T-helper 9 cell (primary cell): ENCODE measurements around the gene ARGLU1.

Source experiments
- DNase-seq: peaks from one replicate; pipeline ENCODE4 v3.0.0-alpha.2; 2020

ARGLU1 gene

DNA sequence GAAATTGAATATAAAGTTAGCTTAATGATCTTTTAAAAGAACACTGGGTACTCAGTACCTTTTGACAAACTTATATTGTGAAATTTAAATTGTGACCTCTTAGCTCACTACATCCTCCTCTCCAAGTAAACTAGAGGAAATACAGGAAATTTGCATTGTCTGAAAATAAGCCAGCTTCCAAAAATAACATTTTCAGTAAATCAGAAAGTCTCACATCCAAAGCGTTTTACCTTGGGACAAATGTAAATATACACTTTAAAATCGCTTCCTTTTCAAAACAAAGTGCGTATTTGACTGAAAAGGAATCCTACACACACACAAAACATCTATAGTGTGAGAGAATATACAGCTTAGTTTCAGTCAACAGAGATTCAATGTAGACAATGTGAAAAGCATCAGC, 30.4 kb downstream of the ARGLU1 start:
- DNase-seq, result no peak

DNA sequence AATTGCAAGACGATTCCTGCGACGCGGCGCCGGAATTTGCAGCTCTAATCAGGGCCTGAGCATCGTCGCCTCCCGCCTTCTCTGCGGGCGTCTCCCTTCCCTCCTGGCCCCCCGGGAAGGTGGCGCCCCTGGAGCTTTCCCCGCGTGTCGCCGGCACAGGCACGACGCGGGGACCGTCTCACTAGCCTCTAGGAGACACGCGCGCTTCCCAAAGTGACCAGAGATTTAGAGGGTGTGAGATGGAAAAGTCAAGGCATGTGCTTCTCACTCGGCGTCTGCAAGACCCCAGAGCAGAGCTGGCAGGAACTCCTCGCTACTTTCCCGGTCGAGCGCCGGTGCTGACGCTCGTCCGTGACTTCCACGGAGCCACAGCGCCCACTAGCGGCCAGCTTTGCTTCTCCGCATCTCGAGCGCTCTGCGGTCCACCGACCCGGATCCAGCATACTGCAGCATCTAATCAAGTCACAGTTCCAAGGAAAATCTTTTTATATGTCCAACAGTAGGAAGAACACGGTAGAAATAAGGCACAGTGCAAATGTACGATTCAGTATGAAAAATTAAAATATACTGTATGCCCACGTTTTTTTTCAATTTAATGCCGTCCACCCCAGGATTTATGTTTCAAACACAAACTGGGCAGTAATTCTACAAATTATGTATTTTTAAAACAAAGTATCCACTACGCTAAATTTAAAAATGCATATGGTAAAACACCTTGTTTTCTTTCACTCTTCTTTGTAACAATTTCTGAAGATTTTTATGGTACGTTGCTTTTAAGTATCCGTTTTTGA, 31.5 kb downstream of the ARGLU1 start:
- DNase-seq, result peak; percentile 95

- peak; percentile 74 for DNase-seq
These were observed 32.2 kb downstream of the ARGLU1 start, which contains the start of gene EFNB2 for GRCh38 chr13:106535552-106536243. Gene EFNB2, minus strand, starts transcription at chr13:106535662. Its CDS starts 698 bp downstream, at chr13:106534964.

GRCh38 chr13:106534639-106535551, 33.0 kb downstream of the ARGLU1 start:
- DNase-seq, result peak; percentile 7

DNA sequence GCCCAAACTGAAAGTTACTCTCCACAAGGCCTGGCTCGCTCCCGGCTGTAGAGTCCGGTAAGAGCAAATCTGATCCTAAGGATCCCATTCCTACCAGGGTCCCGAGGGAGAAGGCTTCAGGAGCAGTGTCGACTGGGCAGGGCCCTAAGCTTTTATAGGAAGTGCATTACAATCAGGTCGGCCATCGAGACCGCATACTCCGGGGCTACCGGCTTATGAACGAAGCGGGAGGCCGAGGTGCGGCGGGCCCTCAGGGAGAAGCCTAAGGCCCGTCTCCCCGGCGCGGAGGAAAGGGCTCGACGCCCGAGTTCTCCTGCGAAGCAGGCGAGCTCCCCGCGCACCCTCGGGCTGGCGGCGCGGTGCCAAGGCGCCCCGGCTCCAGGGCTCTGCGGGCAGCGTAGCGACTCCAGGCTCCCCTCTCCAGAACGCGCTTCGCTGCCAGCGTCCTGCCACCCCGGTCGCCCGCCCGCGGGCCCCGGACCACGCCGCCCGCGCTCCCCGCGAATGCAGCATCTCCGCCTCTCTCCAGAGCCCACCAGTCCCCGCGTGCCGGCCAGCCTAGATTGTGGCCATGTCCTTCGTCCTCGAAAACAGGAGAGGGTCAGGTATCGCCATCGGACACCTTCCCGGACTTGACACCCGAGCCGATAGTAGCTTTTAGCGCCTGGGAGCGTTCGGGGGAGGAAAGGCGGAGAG, 33.8 kb downstream of the ARGLU1 start:
- DNase-seq, result peak; percentile 6

GRCh38 chr13:106533101-106533942, 34.6 kb downstream of the ARGLU1 start:
- peak; percentile 1 for DNase-seq

DNA sequence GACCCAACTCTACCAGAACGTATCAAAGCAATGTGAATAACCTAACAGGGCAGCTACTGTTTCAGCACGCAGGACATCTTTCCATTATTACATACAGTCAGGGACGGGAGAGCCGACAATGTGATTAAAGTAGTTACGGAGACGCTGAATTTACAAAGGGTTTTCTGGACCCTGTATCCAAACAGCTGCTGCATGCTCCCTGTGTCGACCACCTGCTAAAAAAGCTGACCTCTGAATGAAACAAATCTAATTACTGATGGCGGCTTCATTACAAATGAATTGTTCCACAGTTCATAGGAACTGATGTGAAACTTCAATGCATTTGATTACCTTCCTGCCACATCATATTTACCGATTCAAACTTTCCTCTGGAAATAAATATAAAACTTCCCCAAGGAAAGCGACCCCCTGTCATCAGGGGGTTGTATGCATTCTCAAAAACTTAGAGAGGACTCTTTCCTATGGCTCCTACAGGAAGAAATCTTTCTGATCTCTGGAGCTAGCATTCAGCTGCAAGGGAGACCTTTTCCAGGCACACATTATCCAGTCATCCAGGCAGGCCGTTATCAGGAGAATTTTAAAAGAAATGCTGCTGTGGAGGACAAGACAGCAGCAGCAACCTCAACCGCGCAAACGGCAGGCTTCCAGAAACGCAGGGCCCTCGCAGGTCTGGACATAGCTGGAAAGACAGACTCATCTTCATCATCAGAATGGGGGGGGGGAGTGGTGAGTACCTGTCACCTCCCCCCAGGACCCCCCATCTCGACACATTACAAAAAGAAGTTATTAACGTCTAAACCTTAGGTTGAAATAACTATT, 35.6 kb downstream of the ARGLU1 start:
- no peak for DNase-seq

DNA sequence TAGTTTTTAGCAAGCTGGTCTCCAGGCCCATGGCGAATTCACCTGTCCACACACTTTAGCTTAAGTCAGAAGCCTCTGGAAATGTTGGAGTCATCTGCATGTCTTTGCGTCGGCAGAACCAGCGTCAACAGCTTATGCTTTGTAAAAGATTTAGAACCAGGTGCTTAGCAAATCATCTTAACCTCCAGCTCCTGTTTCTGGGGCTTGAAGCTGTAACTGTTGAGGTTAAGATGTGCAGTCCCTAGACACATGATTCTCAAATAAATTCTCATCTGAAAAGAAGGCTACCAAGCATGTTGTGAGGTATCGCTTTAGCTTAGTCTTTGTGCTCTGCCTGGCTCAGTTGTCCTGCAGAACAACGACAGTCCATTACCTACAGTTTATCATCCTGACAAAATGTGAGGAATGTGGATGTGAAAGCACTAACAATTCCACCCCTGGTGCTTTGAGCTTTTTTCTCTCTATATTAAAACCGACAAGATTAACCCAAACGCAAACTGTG, 36.9 kb downstream of the ARGLU1 start:
- DNase-seq, result no peak

DNA sequence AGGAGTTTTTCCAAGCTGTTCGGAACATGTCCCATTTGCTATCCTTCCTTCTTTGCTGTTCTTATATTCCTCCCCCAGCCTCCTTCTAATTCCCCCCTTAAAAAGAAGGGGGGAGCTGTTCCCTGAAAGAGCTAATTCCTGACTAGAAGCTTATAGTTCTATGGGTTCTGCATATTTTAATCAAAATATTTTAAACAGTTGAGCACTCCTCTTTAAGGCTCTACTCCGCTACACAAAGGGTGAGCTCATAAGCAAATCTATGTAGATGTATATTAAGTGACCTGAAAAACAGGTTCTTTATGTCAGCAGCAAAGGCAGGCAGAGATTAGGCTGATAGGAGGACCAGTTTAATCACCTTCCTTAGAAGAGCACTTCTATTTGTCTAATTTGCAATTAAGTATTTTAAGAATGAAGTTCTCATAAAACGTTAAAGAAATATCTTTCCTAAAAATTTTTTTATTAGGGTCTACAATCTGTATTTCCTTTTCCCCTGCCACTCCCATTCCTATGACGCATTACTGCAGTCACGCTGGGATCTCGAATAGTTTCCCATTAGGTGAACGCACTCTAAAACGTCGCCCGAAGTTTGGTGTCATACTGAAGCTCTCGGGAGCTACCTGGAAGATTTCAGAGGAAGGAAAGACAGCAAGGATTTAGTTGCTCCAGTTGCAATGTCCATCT, 37.6 kb downstream of the ARGLU1 start:
- no peak for DNase-seq

DNA sequence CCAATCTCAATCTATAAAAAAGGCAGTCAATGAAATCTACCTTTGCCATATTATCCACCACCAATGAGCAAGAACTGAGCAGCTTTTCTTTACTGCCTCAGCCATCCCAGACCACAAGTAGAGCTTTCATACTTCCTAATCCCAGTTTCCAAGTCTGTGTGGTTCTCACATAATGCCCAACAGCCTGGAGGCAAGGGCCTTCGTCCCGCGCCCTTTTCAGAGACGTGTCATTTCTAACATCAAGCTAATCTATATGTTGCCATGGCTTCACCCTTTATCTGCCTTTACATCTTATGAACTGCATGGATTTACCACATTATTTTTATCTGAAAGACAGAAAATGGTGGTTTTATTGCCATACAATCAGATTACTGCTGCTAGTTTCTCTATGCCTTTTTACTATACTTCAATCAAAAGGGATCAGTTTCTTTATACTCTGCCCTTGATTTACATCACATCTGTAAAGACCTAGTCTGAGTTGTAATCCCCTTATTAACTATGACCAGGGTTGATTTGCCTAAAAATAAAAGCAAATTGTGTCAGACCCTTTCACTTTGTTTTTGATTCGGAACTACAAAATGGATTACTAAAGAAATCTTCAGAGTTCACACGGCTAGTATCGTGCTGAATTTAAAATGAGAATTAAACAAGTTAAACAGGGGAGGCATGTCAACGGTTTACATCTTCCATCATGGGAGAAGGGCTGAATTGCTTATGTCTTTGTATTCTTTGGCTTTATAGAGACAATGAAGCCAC, 38.3 kb downstream of the ARGLU1 start:
- no peak for DNase-seq

- DNase-seq, result no peak
These were observed 39.1 kb downstream of the ARGLU1 start for GRCh38 chr13:106528718-106529414.

- DNase-seq, result no peak
These were observed 40.1 kb downstream of the ARGLU1 start for GRCh38 chr13:106527826-106528225.

- no peak for DNase-seq
These were observed 40.5 kb downstream of the ARGLU1 start for GRCh38 chr13:106527445-106527801.

GRCh38 chr13:106526738-106527444, 41.0 kb downstream of the ARGLU1 start:
- DNase-seq, result no peak

- no peak for DNase-seq
These were observed 42.1 kb downstream of the ARGLU1 start for GRCh38 chr13:106525865-106526264.

- no peak for DNase-seq
These were observed 43.8 kb downstream of the ARGLU1 start for GRCh38 chr13:106524108-106524507.

DNA sequence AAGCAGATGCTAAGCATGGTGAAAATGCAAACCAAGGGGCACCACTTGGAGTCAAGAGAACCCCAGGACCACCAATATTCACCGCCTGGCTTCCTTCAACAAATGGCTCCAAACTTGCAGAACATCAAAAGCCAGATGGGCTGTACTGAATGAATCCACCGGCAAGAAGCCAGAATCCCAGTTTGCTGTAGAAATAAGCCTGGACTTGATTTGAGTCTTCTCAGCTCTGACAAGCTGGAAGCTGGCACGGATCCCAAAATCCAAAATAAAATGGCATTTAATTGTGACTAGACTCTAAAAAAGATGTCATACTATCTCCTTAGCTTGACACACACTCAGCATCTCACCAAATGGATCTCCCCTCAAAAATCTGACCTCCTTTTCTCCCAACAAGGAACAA, 44.4 kb downstream of the ARGLU1 start:
- no peak for DNase-seq
